Right ventricle myocardium superior (tissue), 1 donor: Measurements from ENCODE around the gene ZNF248. TPM values are rescaled to one million over a fixed set of nuclear protein-coding genes. Genes with fewer than 3 reads are reported as not detected.
"Not testable (repeated sequence)": the region's sequence is repeated elsewhere in the genome, so short reads cannot be mapped to it uniquely, and the experiment has no call there.

ENCODE experiments used
- ATAC-seq: fragments of 200-7000 bp; cut with Tn5 transposase; one replicate; pipeline ENCODE4 v1.9.1; 2020; ENCODE audit warnings: mild to moderate bottlenecking; ENCODE audit not compliant: poor library complexity
- DNase-seq: peaks from one replicate; pipeline ENCODE4 v3.0.0-alpha.2; 2020
- intact Hi-C: fragments of 100-400 bp; cut with DNase I; formaldehyde crosslinking; loops from one replicate; pipeline ENCODE4 v1.11.2; 2022
- long read RNA-seq: library from polyadenylated mRNA; unstranded; transcript quantifications from one replicate; pipeline ENCODE4 v2.0.0, GENCODE V29; 2021
- total RNA-seq: library from RNA; stranded (reverse); fragmentation: NEBNext Ultra II Directional; extraction: Animal tissue kit (Norgen Biotek cat#: 25700); gene quantifications from one replicate; pipeline ENCODE4 v1.2.1, GENCODE V29; 2021
- donor health status: DM: no; HTN: yes; CAD: no; lungs with severe emphysema.

The ZNF248 gene
- 11.4 TPM for total RNA-seq
- long read RNA-seq, full-length matches to known transcripts, result 18 of 28 reads
- long read RNA-seq, partial matches to known transcripts, result 1 of 28 reads
- long read RNA-seq, other reads (novel, unspliced or antisense), result 9 of 28 reads

DNA sequence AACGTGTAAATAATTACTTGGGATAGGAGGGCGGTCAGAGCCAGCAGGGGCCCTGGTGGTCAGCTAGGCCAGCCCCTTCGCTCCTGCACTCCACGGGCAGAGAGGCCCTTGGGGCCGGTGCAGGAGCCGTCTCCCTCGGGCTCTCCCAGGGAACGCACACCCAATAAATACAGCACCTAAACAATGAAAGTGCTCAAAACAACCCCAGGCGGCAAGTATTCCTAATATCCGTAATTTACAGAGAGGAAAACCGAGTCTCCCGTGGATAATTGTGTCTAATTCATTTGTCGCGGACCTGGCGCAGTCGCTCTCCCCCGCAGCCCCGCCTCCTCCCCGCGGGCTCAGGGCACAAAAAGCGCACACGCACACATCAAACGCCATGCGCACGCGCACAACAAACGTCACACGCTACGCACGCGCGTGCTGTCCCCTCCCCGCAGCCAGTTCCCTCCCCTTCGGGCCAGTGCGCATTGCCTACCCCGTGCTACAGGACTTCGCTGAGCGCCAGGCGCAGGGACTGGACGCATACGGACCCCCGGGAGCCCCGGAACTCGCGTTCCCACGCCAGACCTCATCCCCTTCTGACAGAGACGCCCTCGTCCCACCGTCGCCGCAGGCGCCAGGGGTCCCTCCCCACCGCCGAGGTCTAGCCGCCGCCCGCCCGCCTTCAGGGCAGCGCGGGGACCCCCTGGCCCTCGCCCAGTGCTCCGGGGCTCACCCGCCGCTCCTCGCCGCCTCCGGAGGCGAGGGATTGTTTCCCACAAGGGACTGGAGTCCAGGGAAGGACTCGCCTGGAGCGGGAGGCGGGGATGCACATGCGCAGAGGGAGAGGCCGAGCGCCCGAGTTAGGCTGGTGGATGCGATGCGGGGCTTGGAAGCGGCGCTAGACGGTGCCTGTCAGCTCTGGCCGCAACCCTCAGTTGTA is at the start of gene ZNF248:
ZNF248 (minus strand) TSS at position 324 of the 925 bp plus-strand sequence. CDS start 1,300 bp downstream, outside the sequence.
- ATAC-seq, result peak; percentile 100
- intact Hi-C loops, result loop anchor here (5.0 to 10.0 kb wide), 2 partner anchors 117 to 235 kb away; partner anchors contain the start of genes ZNF25 and ZNF37A
- DNase-seq, result peak; percentile 98

DNA sequence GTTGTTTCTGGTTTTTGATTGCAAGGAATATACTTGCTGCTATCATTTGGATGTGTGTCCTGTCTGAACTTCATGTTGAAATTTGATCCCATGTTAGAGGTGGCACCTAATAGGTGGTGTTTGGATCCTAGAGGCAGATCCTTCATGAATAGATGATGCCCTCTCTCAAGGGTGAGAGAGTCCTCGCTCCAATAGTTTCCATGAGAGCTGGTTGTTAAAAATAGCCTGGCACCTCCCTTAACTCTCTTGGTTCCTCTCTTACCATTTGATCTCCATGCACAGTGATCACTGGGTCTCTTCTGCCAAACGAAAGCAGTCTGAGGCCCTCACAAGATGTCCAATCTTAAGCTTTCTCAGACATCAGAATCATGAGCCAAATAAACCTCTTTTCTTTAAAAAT is 49.0 kb upstream of the ZNF248 start:
- intact Hi-C loops, result no loop called here
- no peak for DNase-seq
- ATAC-seq, result no peak

DNA sequence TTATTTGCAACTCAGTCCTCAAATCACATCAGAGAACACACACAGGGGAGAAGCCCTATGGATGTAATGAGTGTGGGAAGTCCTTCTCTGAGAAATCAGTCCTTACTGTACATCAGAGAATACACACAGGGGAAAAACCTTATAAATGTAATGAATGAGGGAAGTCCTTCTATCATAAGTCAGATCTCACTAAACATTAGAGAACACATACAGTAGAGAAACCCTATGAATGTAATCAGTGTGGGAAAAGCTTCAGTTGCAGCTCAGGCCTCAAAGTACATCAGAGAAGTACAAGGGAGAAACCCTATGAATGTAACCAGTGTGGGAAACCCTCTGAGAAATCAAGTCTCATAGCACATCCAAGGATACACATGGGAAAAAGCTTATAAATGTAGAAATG is 39.0 kb upstream of the ZNF248 start:
- ATAC-seq (no peak), DNase-seq (no peak)
- intact Hi-C loops, result no loop called here

DNA sequence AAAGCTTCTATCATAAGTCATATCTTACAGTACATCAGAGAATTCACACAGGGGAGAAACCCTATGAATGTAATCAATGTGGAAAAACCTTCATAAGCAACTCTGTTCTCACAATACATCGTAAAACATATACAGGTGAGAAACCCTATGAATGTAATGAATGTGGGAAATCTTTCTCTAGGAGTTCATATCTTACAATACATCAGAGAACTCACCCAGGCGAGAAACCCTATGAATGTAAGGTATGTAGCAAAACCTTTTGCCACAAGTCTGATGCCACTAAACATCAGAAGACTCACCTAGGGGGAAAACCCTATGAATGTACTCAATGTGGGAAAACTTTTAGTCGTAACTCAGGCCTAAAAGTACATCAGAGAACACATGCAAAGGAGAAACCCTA is 38.3 kb upstream of the ZNF248 start:
- DNase-seq (no peak), ATAC-seq (no peak)
- intact Hi-C loops, result no loop called here

DNA sequence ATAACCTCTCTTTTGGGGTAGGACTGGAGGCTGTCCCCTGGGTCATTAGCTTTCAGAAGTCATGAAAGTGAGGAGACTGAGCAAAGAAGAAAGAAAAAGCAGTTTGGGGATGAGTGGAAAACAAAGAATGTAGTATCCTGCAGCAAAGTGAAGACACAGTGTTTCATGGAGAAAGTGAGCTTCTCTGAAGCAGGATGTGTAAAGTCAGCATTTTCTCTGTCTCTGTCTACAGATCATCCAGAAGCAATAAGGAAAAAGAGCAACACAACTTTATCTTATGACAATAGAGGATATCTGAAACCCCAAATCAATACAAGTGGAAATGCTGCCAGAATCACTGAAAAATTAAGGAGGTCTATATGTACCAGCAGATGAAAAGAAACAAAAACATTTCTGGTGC is 28.4 kb upstream of the ZNF248 start:
- intact Hi-C loops, result no loop called here
- no peak for DNase-seq
- ATAC-seq, result no peak

DNA sequence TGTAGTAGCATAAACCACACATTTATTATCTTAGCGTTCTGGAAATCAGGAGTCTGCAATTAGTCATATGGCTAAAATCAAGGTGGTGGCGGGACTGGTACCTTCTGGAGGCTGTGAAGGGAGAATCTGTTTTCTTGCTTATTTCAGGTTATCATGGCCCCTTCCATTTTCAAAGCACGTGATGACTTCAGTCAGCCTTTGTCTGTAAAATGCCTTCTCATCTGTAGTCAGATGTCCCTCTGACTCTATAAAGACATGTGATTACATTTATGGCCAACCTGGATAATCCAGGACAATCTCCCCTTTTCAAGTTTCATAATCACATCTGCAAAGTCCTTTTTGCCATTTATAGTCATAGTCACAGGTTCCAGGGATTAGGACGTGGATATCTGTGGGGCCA is 15.5 kb upstream of the ZNF248 start:
- intact Hi-C loops, result no loop called here
- DNase-seq (no peak), ATAC-seq (no peak)

DNA sequence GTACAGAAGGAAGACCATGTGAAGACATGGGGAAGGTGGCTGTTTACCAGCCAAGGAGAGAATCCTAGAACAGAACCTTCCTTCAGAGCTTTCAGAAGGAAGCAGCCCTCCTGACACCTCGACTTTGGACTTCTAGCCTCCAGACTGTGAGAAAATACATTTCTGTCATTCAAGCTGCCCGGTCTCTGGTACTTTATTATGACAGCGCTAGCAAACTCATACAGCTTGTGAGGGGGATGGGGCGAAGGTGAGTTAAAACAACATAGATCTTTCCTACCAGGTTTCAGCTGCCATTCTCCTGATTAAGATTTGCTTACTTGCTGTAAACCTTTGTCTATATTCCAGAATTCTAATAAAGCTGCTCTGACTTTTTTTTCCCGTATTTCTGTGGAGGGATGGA is 14.9 kb upstream of the ZNF248 start:
- intact Hi-C loops, result no loop called here
- no peak for ATAC-seq
- no peak for DNase-seq

DNA sequence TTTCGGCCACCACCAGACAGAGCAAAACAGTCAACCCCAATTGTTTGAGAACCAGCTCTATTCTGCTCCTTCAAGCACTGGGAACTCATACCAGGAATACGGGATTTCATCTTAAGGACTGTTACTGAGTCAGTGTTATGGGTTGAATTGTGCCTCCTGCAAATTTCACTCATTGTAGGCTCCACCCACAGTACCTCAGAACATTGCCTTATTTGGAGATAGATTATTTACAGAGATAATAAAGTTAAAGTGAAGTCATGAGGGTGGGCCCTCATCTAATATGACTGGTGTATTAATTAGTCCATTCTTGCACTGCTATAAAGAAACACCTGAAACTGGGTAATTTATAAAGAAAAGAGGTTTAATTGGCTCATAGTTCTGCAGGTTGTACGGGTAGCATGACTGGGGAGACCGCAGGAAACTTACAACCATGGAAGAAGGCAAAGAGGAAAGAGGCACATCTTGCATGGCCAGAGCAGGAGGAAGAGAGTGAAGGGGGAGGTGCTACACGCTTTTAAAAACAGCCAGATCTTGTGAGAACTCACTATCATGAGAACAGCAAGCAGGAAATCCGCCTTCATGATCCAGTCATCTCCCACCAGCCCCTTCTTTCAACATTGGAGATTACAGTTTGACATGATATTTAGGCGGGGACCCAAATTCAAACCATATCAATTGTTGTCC is 14.3 kb upstream of the ZNF248 start:
- DNase-seq, result no peak
- intact Hi-C loops, result no loop called here
- ATAC-seq, result no peak

DNA sequence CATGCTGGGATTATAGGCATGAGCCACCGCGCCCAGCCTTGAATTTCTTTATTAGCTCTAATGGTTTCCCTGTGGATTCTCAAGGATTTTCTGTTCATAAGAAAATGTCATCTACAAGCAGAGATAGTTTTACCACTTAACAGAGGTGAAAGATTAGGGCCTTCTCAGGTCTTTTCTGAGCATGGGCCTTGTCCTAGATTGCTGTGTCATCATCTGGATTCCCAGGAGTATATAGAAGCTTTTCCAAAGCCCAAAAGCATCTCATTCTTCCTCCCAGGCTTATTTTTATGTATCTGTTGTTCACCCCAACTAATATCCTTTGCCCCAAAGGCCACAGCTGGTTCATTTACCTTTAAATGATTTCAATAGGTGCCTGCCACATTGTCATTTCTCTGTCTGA is 13.7 kb upstream of the ZNF248 start:
- ATAC-seq (no peak), DNase-seq (no peak)
- intact Hi-C loops, result no loop called here

DNA sequence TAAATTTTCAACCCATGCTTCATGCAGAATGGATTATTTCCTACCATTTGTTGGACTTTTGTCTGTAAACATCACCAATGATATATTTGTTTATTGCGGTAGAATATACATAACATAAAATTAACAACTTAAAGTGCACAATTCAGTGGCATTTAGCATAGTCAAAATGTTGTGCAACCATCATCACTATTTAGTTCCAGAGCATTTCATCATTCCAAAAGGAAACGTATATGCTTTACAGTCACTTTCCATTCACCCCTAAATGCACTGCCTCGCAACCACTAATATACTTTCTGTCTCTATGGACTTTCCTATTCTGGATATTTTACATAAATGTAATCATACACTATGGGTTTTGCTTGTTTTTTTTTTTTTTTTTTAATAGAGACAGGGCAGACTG is 11.4 kb upstream of the ZNF248 start:
- ATAC-seq, result no peak
- DNase-seq, result no peak
- intact Hi-C loops, result no loop called here

DNA sequence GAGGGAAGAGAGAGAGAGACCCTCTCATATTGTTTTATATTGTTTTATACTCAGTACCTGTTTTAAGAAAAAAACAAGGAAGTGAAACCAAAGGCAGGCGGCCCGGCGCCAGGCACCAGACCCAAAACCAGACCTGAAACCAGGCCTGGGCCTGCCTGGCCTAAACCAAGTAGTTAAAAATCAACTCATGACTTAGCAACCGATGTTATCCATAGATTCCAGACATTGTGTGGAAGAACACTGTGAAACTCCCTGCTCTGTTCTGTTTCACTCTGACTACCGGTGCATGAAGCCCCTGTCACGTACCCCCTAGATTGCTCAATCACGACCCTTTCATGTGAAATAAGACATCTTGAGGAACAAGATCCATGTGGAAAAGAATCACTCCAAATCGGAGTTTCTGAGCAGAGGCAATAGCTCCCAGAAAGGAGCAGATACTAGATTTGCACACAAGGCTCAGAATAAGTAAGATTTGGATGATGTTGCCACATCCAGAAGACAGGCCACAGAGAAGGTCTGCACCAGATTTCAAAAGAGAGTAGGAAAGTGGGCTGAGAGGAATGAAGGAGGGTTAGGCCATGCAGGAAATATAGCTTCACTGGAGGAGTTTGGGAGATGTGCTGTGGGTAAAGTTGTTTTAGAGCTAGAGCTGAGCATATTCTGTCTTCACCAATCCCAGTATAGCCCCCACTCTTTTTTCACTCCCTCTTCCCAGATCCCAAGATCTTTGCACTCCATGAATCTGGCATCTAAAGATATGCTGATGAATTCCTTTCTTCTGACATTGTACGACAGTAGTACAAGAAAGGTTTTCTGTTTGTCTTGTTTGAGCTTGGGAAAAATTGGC is 8.8 kb upstream of the ZNF248 start:
- DNase-seq, result no peak
- intact Hi-C loops, result no loop called here
- no peak for ATAC-seq

DNA sequence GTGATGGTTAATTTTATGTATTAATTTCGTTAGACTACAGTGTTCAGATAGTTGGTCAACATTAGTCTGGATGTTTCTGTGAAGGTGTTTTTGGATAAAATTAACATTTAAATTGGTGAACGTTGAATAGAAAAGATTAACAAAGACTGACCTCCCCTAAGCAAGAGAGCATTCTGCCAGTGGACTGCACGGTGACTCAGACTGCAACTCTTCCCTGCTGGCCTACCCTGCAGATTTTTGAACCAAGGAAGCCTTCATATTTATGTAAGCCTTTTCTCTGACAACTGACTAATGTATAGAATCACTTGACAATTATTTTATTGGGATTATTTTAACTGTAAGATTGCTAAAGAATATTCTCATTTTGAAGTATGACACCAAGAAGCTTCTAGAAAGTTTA is 7.9 kb upstream of the ZNF248 start:
- intact Hi-C loops, result no loop called here
- DNase-seq, result no peak
- ATAC-seq, result no peak

DNA sequence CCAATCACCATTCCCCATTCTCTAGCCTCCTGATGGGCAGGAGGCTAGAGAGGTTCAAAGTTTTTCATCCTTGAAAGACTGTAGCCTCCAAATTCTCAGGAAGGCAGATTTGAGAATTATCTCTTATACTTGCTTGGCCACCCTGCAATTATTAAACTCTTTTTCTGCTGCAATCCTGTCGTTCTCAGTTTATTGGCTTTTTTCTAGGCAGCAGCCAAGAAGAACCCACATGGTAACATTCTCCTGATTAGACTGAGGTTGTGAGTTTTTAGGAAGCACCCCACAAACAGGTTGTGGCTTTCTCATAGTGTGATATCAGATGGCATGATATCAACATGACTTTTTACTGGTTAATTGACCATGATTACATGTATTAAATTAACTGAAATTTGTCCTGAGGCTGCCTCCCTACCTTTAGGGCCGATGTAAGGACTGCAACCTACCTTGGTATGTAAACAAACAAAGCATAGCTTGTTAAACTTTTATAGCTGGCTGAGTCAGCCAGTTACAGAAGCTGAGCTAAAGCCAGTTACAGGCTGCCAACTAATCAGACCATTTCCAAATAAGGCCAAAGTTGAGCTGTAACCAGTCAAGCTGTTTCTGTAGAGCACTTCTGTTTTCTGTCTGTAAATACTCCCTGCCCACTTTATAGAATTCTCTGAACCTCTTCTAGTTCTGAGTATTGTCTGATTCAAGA is 3.2 kb upstream of the ZNF248 start:
- intact Hi-C loops, result no loop called here
- ATAC-seq (no peak), DNase-seq (no peak)

DNA sequence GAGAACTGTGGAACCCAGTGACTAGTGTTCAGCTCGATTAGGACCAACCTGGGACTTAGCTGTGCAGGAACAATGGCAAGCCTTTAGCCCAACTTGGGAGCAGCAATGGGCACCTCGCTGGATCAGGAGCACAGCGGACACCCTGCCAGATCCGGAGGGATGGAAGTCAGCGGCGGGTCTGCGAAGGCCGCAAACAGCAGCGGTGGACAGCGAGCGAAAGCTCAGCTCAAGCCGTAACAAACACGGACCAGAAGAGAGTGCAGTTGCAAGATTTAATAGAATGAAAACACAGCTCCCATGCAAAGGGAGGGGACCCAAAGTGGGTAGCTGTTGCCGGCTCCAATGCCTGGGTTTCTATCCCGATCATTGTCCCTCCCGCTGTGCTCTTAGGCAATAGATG is 1.9 kb upstream of the ZNF248 start:
- ATAC-seq, result not testable (repeated sequence)
- intact Hi-C loops, result loop anchor here (5.0 to 10.0 kb wide), 2 partner anchors 116 to 233 kb away; partner anchors contain the start of genes ZNF25 and ZNF37A
- DNase-seq, result peak; percentile 35

DNA sequence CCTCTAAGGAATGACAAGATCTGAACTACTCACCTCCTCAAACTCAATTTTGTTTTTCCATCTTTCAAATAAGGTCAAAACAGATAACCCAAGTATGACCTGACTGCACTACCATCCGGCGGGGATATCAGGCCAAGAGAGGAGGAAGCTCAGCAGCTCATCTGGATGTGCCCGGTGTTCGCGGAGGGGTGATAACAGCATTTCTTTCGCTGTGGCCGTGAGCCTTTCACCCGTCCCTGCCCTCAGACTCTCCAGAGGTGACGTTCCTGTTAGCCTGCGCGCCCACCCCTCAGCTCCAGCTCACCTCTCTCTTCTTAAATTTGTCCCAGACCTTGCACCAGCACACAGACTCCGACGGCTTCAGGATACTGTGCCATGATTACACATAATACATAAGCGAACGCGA is 526 bp downstream of the ZNF248 start:
- ATAC-seq, result peak; percentile 33
- intact Hi-C loops, result loop anchor here (5.0 to 10.0 kb wide), 2 partner anchors 118 to 235 kb away; partner anchors contain the start of genes ZNF25 and ZNF37A

DNA sequence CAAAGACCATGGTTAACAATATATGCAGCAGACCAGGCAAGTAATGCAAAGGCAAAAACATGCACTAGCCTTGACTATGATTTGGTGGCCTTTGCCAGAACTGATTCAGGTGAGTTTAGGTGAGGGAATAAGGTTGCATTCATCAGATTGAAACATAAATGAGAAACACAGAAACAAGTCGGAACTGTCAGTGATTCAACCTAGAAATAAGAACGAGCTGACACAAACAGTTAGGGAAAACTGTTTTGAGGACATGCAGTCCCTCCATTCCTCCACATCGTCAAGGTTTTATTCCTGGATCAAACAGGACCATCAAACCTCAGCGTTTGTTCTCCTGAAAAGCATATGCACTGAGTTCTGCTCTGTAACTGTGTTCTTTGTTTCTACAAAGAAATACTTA is 1.8 kb downstream of the ZNF248 start:
- DNase-seq, result no peak
- ATAC-seq, result no peak
- intact Hi-C loops, result loop anchor here (5.0 to 10.0 kb wide), 2 partner anchors 119 to 237 kb away; partner anchors contain the start of genes ZNF25 and ZNF37A

More for the DNA sequence above, 526 bp downstream of the ZNF248 start:
- no peak for DNase-seq

DNA sequence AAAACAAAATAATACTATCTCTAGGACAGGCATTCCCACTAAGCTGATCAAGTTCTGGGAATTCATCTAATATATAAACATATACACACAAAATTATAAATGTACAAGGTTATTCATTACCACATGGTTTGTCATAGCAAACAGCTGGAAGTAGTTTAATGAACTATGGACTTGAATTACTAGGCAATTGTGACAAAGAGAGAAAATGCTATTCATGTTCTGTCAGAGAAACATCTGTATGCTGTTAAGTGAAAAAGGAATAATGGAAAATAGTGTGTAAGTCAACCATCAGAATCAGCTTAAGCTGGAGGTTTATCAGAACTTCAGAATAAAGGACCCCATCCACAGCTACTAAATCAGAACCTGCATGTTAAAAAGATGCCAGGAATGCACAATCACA is 2.8 kb downstream of the ZNF248 start:
- DNase-seq, result no peak
- intact Hi-C loops, result loop anchor here (5.0 to 10.0 kb wide), 2 partner anchors 120 to 238 kb away; partner anchors contain the start of genes ZNF25 and ZNF37A
- ATAC-seq, result no peak

DNA sequence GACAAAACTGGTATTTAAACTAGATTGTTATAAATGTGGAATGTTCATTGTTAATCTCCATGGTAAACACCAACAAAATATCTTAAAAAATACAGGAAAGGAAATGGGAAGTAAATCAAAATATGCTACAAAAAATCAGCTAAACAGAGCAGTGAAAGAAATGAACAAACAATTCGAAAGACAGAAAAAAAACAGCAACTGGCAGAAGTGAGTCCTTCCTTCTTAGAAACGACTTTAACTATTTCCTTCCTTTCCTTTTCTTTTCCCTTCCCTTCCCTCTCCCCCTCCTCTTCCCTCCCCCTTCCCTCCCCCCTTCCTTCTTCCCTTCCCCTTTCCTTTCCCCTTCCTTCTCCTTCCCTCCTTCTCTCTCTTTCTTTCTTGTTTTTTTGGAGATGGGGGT is 12.8 kb downstream of the ZNF248 start:
- no peak for ATAC-seq

More for the DNA sequence above, 12.8 kb downstream of the ZNF248 start:
- intact Hi-C loops, result no loop called here
- DNase-seq, result no peak
